Dendritic cell treated with granulocyte-macrophage colony-stimulating factor and Interleukin-4, amounts not matched to agents 40 ng/mL and 50 ng/mL, for 4 days (primary cell): ENCODE data around the gene HIF3A.
"Not testable (repeated sequence)": the region's sequence is repeated elsewhere in the genome, so short reads cannot be mapped to it uniquely, and the experiment has no call there.

Experiments used
- H3K27ac Mint-ChIP-seq: one replicate; pipeline ENCODE4 v1.8.0; 2022; ENCODE audit warnings: mild to moderate bottlenecking, mixed read lengths
- H3K27me3 Mint-ChIP-seq: one replicate; pipeline ENCODE4 v1.8.0; 2022; ENCODE audit warnings: mild to moderate bottlenecking, mixed read lengths
- H3K36me3 Mint-ChIP-seq: one replicate; pipeline ENCODE4 v1.8.0; 2022; ENCODE audit warnings: low read depth, mixed read lengths
- H3K4me1 Mint-ChIP-seq: one replicate; pipeline ENCODE4 v1.8.0; 2022; ENCODE audit warnings: low read depth, mixed read lengths
- H3K4me3 Mint-ChIP-seq: one replicate; pipeline ENCODE4 v1.8.0; 2022; ENCODE audit warnings: mild to moderate bottlenecking, moderate library complexity, mixed read lengths
- H3K9me3 Mint-ChIP-seq: one replicate; pipeline ENCODE4 v1.8.0; 2022; ENCODE audit warnings: mixed read lengths
- intact Hi-C: fragments of 100-400 bp; cut with micrococcal nuclease; formaldehyde crosslinking; loops from one replicate; pipeline ENCODE4 v1.15.0; 2022

HIF3A gene

DNA sequence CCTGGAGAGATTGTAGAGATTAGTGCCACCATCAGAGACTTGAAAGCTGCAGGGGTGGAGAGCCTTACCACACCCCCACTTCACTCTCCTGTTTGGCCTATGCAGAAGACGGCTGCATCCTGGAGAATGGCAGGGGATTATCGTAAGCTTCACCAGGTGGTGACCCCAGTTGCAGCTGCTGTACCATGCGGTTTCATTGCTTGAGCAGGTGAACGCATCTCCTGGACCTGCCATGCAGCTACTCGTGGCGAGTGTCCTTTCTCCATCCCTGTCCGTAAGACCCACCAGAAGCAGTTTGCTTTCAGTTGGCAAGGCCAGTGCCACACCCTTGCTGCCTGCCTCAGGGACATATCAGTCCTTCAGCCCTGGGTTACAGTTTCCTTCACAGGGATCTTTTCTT, 71.3 kb downstream of the HIF3A start:
- Mint-ChIP-seq H3K27me3 (no peaks in the 10 kb centered on the region), H3K36me3 (peaks cover 73% of the 10 kb centered on the region), H3K9me3 (no peaks in the 10 kb centered on the region), H3K4me3 (no peak overlapping the region), H3K27ac (no peak overlapping the region), H3K4me1 (no peaks in the 10 kb centered on the region)
- intact Hi-C loops = no loop called here

DNA sequence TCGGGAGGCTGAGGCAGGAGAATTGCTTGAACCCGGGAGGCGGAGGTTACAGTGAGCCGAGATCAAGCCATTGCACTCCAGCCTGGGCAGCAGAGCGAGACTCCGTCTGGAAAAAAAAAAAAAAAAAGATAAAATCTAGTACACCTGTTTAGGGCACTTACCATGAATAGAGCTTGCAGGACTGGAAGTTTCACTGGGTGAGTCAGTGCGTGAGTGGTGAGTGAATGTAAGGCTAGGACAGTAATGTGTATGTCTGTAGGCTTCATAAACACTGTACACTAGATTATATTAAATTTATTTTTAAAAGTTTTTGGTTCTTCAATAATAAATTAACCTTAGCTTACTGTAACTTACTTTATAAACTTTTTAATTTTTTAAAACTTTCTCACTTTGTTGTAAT, 73.0 kb downstream of the HIF3A start:
- no peaks in the 10 kb centered on the region for H3K9me3 Mint-ChIP-seq
- intact Hi-C loops = no loop called here
- H3K27ac Mint-ChIP-seq = no peak overlapping the region
- no peaks in the 10 kb centered on the region for H3K4me1 Mint-ChIP-seq
- H3K4me3 Mint-ChIP-seq = no peak overlapping the region
- H3K36me3 Mint-ChIP-seq = peaks cover 72% of the 10 kb centered on the region
- H3K27me3 Mint-ChIP-seq = no peaks in the 10 kb centered on the region

DNA sequence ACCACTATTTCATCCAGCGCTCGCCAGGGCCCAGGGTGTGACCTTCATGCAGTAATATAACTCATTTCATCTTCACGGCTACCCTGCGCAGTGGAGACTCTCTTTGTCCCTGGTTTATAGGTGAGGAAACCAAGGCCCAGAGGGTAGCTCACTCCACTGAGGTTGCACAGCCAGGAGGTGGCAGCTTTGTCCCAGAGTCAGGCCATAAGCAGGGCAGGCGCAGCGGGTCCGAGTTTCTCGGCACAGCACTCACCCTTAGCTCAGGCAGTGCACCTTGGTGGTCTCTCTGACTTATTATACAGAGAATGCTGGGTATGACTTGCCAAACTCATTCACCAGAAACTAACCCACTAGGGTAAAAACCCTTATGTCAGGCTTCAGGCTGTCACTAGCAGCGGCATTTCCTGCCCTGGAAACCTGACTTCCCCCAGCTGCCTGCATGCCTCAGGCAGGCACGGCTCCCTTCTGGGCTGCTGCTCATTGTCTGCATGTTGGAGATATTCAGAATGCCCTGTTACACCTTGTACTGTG, 74.6 kb downstream of the HIF3A start:
- Mint-ChIP-seq H3K27ac (no peak overlapping the region), H3K9me3 (no peaks in the 10 kb centered on the region), H3K4me3 (no peak overlapping the region), H3K4me1 (no peaks in the 10 kb centered on the region), H3K27me3 (no peaks in the 10 kb centered on the region), H3K36me3 (peaks cover 78% of the 10 kb centered on the region)
- intact Hi-C loops = no loop called here

DNA sequence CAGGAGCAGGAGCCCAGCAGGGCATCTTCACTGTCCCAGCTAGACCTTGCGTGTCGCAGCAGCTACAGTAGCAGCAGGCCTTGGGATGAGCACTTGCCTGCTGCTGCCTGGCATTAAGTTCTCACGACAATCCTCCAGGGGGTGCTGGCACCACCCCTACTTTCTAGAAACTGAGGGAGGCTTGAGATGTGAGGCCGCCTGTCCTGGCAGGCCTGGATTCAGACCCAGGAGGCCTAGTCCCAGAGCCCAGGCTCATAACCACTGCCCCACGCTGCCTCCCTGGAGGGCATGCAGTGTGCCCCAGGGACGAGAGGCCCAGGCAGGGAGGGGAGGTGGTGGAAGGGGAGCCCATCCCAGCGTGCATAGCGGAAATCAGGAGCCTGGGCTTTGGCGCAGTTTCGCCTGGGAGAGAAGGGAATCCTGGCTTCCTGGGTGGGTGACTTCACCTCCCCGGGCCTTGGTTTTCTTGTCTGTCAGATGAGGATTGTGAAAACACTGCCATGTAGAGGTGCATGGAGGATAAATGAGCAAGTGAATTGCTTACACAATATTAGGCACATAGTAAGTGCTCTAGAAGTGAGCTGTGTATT, 76.2 kb downstream of the HIF3A start:
- Mint-ChIP-seq H3K4me1 (no peaks in the 10 kb centered on the region), H3K4me3 (no peak overlapping the region), H3K36me3 (peaks cover 78% of the 10 kb centered on the region), H3K27ac (no peak overlapping the region), H3K27me3 (no peaks in the 10 kb centered on the region), H3K9me3 (no peaks in the 10 kb centered on the region)
- intact Hi-C loops = no loop called here

DNA sequence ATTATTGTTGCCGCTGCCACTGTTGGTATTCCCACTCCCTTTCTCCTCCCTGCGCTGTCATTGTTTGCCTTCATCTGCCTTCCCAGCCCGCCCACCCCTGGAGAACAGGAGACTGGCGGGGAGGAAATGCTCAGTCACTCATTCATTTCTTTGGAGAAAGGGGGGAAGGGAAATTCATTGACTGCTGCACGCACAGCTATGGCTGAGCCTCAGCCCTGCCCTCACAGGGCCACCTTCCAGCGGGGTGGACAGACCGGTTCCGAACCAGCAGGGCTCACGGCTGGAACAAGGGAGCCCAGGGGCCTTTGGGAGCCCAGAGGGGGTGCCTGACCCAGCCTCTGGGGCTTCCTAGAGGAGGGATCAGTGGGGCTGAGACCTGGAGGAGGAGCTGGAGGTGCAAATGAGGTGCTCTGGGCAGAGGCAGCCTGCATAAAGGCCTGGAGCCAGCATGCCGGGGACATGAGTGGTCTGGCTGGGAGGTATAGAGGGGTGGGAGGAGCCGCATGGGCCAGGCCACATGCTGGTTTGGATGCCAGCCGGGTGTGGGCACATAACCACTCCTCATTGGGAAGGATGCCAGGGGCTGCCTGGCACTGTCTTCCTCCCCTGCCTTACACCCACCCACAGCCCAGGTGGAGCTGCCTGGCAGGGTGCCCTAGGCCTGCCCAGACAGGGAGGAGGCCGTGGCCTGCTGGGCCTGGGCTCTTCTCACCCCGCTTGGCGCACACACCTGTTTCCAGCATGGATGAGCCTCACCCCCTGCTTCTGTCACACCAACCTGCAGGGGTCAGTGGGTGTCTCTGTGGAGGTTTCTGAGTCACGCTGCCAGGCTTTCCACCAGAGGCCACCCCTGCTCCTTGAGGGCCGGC, 76.9 kb downstream of the HIF3A start:
- Mint-ChIP-seq H3K27me3 (no peaks in the 10 kb centered on the region), H3K27ac (no peak overlapping the region), H3K4me3 (no peak overlapping the region), H3K9me3 (no peaks in the 10 kb centered on the region), H3K36me3 (peaks cover 80% of the 10 kb centered on the region), H3K4me1 (no peaks in the 10 kb centered on the region)
- intact Hi-C loops = no loop called here

DNA sequence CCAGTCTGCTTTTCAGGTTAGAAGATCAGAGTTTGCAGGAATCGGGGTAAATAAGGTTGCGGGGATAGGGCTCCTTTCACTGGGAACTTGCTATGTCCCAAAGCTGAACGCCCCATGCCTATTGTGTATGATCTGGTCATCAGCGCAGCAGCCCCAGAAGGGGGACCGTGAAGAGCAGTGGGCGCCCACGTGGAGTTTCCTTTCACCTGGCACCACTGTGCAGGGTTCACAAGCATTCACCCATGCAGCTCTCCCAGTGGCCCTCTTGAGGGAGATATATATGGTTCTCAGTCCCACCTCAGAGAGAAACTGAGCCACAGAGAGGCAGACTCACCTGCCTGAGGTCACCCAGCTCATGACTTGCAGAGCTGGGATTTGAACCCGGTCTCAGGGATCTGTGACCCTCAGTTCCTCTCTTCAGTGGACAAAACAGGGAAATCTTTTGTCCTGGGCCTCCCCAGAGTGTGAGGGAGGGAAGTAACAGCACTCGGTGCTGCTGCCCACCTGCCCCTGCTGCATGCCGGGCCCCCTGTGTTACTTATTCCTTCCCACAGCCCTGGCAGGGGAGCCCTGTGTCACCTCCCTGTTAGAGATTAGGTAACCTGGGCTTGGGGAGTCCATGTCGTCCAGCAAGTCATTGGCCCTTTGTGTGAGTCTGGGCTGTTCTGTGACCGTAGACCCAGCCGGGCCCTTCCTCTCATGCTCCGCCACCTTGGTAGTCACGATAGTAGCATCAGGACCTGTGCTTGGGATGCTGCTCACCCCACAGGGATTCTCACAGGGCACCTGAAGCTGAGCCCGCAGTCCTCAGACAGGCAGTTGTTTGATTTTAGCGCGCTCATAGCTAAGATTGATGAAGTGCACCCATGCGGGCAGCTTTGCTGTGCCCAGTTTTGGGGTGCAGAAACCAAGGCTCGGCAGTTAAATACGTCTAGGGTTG, 78.0 kb downstream of the HIF3A start:
- Mint-ChIP-seq H3K27ac (no peak overlapping the region), H3K4me3 (no peak overlapping the region), H3K27me3 (no peaks in the 10 kb centered on the region), H3K4me1 (no peaks in the 10 kb centered on the region), H3K9me3 (no peaks in the 10 kb centered on the region), H3K36me3 (peaks cover 83% of the 10 kb centered on the region)
- intact Hi-C loops = no loop called here

DNA sequence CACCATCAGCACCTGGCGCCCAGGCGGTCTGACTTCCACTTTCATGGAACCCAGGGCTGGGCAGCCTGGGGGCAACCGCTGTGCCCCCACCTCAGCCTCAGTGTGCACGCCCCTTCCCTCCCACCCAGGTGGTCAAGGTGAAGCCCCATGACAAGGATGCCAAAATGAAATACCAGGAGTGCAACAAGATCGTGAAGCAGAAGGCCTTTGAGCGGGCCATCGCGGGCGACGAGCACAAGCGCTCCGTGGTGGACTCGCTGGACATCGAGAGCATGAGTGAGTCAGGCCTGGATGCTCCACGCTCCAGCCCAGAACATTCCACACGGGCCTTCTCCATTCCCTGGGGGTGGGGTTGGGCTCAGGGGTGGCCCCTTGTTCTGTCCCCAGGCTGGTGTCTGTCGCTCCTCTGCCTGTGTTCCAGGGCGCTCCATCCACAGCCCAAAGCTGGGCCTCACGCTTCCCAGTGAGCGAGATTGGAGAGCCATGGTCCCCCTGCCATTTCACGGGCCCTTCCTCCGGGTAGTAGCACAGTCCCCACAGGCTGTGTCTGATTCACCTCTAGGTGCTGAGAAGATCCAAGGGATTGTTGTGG, 78.7 kb downstream of the HIF3A start:
- H3K27ac Mint-ChIP-seq, H3K9me3 Mint-ChIP-seq, H3K4me3 Mint-ChIP-seq, intact Hi-C loops, H3K4me1 Mint-ChIP-seq, H3K27me3 Mint-ChIP-seq: not testable (repeated sequence)
- H3K36me3 Mint-ChIP-seq = peaks cover 84% of the 10 kb centered on the region

DNA sequence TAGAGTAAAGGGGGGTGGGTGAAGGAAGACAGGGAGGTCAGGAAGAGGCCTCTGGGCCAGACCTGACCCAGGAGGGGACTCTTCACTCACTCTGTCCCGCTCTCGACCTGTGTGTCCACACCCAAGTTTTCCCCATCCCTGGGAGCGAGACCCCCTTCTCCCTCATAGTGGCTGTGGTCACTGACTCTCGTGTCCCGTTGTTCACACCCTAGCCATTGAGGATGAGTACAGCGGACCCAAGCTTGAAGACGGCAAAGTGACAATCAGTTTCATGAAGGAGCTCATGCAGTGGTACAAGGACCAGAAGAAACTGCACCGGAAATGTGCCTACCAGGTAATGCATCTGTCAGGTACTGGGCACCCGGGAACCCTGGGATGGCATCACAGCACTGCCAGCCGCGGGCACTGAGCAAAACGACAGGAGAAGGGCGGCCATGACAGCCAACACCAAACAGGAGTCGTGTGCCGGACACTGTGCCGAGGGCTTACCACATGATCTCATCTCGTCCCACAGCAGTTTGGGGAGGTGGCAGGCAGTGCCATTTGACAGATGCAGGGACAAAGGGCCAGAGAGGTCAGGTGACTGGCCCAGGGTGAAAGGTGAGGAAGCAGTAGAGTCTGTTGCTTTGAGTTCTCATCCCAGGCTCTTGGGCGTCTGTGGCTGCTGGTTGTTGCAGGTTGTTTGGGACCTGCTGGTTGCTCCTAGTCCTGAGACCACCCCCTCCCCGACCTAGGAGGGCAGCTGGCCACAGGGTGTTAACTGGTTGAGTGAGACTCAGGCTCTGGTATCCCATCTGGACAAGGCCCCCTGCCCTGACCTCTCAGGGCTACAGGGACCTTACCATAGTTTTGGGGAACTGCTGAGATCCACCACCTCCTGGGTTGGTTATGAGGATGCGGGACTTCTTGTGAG, 79.7 kb downstream of the HIF3A start:
- Mint-ChIP-seq H3K9me3 (no peaks in the 10 kb centered on the region), H3K4me3 (no peak overlapping the region), H3K27ac (no peak overlapping the region), H3K36me3 (peaks cover 84% of the 10 kb centered on the region), H3K4me1 (no peaks in the 10 kb centered on the region), H3K27me3 (no peaks in the 10 kb centered on the region)
- intact Hi-C loops = no loop called here

DNA sequence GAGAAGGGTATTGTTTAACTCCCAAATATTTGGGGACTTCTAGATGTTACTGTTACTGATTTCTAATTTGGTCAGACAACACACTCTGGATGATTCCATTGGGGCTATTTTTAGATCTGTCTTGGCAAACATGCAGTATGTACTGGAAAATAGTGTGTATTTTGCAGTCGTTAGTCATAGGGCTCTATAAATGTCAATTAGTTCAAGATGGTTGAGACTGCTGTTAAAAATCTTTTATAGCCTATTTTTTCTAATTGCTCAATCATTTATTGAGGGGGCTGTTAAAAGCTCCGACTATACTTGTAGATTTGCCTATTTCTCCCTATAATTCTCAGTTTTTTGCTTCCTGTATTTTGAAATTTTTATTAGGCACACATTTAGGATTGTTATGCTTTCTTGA, 81.4 kb downstream of the HIF3A start:
- Mint-ChIP-seq H3K27me3 (no peaks in the 10 kb centered on the region), H3K4me1 (no peaks in the 10 kb centered on the region), H3K4me3 (no peak overlapping the region), H3K36me3 (peaks cover 97% of the 10 kb centered on the region), H3K27ac (no peak overlapping the region), H3K9me3 (no peaks in the 10 kb centered on the region)
- intact Hi-C loops = no loop called here

DNA sequence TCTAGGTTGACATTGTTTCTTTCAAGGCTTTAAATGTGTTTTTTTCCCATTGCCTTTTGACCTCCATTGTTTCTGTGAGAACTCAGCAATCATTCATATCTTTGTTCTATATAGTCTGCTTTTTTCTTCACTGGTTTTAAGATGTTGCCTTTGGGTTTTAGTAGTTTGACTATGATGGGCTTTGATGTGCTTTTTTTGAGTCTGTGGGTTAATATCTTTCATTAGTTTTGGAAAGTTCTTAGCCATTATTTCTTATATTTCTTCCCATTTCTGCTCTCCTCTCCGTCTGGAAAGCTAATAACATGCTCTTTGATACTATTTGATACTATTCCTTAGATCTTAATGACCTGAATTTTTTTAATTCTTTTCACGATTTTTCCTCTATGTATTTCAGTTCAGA, 83.8 kb downstream of the HIF3A start:
- Mint-ChIP-seq H3K9me3 (no peaks in the 10 kb centered on the region), H3K4me3 (no peak overlapping the region), H3K27ac (no peak overlapping the region), H3K36me3 (peaks cover 98% of the 10 kb centered on the region), H3K27me3 (no peaks in the 10 kb centered on the region), H3K4me1 (no peaks in the 10 kb centered on the region)
- intact Hi-C loops = no loop called here

DNA sequence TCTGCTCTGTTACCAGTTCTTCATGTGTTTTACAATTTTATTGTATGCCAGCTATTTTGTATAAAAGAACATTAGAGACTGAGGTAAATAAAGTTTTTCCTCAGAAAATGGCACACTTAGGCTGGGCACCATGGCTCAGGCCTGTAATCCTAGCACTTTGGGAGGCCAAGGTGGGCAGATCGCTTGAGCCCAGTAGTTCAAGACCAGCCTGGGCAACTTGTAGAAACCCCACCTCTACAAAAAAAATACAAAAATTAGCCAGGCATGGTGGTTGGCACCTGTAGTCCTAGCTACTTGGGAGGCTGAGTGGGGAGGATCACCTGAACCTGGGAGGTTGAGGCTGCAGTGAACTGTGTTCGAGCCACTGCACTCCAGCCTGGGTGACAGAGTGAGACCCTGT, 84.5 kb downstream of the HIF3A start:
- intact Hi-C loops = no loop called here
- Mint-ChIP-seq H3K36me3 (peaks cover 98% of the 10 kb centered on the region), H3K4me1 (no peaks in the 10 kb centered on the region), H3K27me3 (no peaks in the 10 kb centered on the region), H3K27ac (no peak overlapping the region), H3K9me3 (no peaks in the 10 kb centered on the region), H3K4me3 (no peak overlapping the region)

DNA sequence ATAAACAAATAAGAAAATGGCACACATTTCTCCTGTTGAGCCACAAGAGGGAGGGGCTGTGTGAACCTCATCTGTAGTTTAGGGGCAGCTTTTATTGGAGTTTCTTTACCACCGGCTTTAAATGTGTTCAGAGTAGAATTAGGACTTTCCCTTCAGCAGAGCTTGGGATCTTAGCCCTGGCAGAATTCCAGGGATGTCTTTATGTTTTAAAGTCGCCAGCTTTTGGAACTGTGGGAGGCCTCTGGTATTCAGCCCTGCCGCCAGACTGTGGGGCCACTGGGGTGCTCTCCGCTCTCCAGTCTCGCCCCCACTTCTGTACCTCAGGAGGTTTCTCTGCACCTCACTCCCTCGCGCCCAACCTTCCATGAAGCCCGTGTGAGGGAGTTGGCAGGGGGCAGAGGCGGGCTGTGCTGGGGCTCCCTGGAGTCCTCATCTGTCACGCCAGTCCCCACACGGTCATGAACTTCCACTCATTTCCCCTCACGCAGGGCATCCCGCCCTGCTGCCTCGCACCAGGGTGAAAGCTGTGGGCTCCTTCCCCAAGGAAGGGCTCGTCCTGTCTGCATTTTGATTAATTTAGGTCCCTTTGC, 85.0 kb downstream of the HIF3A start:
- Mint-ChIP-seq H3K27ac (no peak overlapping the region), H3K36me3 (peaks cover 98% of the 10 kb centered on the region), H3K4me3 (no peak overlapping the region), H3K9me3 (no peaks in the 10 kb centered on the region), H3K27me3 (no peaks in the 10 kb centered on the region), H3K4me1 (no peaks in the 10 kb centered on the region)
- intact Hi-C loops = no loop called here
